Thyroid gland (tissue), 4 donors: ENCODE data around the gene CRTAC1. TPM values are rescaled to one million over a fixed set of nuclear protein-coding genes. Genes with fewer than 3 reads are reported as not detected.

ENCODE experiments used
- DNase-seq, 2 donors: peaks; one replicate each; pipeline ENCODE4 v3.0.0-alpha.2; 2019
- H3K27ac ChIP-seq, 3 donors: fragments of 200-600 bp; sonication (generic); 1 replicate in 2 of 3; 2 replicates in 1 of 3; pipeline ENCODE4 v1.5.1; 2016 to 2019; ENCODE audit warnings: mild to moderate bottlenecking in 1 of 3, moderate library complexity in 1 of 3
- H3K27me3 ChIP-seq: fragments of 200-600 bp; sonication (generic); one replicate; pipeline ENCODE4 v1.5.1; 2019
- H3K36me3 ChIP-seq, 2 donors: fragments of 200-600 bp; sonication (generic); one replicate each; pipeline ENCODE4 v1.5.1; 2016 to 2019
- H3K4me1 ChIP-seq, 2 donors: fragments of 200-600 bp; sonication (generic); one replicate each; pipeline ENCODE4 v1.5.1; 2017 to 2019
- H3K4me3 ChIP-seq, 3 donors: fragments of 200-600 bp; sonication (generic); replicated peaks in 1 of 3; 1 replicate in 2 of 3; 2 replicates in 1 of 3; pipeline ENCODE4 v1.5.1; 2016; ENCODE audit warnings: mild to moderate bottlenecking in 1 of 3
- H3K9me3 ChIP-seq: fragments of 200-600 bp; sonication (generic); one replicate; pipeline ENCODE4 v1.5.1; 2017
- CTCF ChIP-seq, 6 experiments: fragments of 200-600 bp in 3 of 6; fragments of 450-650 bp in 3 of 6; sonication (generic) in 3 of 6; IDR thresholded peaks; one replicate each; pipeline ENCODE4 v1.5.1; 2016 to 2019; ENCODE audit warnings: antibody characterized with exemption in 6 of 6, mild to moderate bottlenecking in 2 of 6, inconsistent platforms in 1 of 6, moderate library complexity in 1 of 6
- POLR2A ChIP-seq, 2 donors: fragments of 450-650 bp; IDR thresholded peaks; one replicate each; pipeline ENCODE4 v1.6.1; 2017; ENCODE audit warnings: antibody characterized with exemption in 2 of 2, mild to moderate bottlenecking in 2 of 2, moderate library complexity in 1 of 2
- WGBS, 2 donors: methylation state at CpG; one replicate each; pipeline ENCODE4 v1.1.5; 2017; 5-methylcytosine and 5-hydroxymethylcytosine counted together
- intact Hi-C: fragments of 100-400 bp; cut with DNase I; formaldehyde crosslinking; loops from one replicate; pipeline ENCODE4 v1.15.1; 2023
- total RNA-seq, 4 donors: library from RNA; depleted of rRNA; stranded (reverse); fragments of >200 nt; gene quantifications; one replicate each; pipeline ENCODE4 v1.2.3, GENCODE V29; 2016

Gene CRTAC1
- total RNA-seq, 4 donors from 2014 or later = 2.6 to 7.3 (median 3.7) TPM

- Histone ChIP-seq H3K36me3 (no peaks in the 10 kb centered on the region), H3K27me3 (no peaks in the 10 kb centered on the region), H3K4me3 (no peak overlapping the region), H3K4me1 (peaks cover 12 to 32% of the 10 kb centered on the region in 2 donors), H3K9me3 (no peaks in the 10 kb centered on the region), H3K27ac (no peak overlapping the region)
- DNase-seq = no peak
- 83 to 86% methylated on average over 5 to 13 of the region's 13 CpGs for WGBS, 2 donors
- intact Hi-C loops = no loop called here
- no peak for TF ChIP-seq CTCF (IDR thresholded peaks at IDR 0.05)
- no peak for TF ChIP-seq POLR2A (IDR thresholded peaks at IDR 0.05)
Measured at GRCh38 chr10:97895084-97895483, 135.3 kb downstream of the CRTAC1 start.

- TF ChIP-seq POLR2A (IDR thresholded peaks at IDR 0.05) = no peak
- TF ChIP-seq CTCF (IDR thresholded peaks at IDR 0.05) = no peak
- 76 to 78% methylated on average over 3 of the region's 3 CpGs for WGBS, 2 donors
- Histone ChIP-seq H3K4me1 (peaks cover 20 to 41% of the 10 kb centered on the region in 2 donors), H3K27ac (no peak overlapping the region), H3K27me3 (no peaks in the 10 kb centered on the region), H3K4me3 (no peak overlapping the region), H3K9me3 (no peaks in the 10 kb centered on the region), H3K36me3 (no peaks in the 10 kb centered on the region)
- intact Hi-C loops = no loop called here
- DNase-seq = no peak
Measured at GRCh38 chr10:97894092-97894491, 136.3 kb downstream of the CRTAC1 start.

GRCh38 chr10:97892939-97893338, 137.5 kb downstream of the CRTAC1 start:
- 77 to 89% methylated on average over 2 of the region's 2 CpGs for WGBS, 2 donors
- H3K4me3 ChIP-seq = no peak overlapping the region
- H3K27ac ChIP-seq = no peak overlapping the region
- TF ChIP-seq CTCF (IDR thresholded peaks at IDR 0.05) = no peak
- TF ChIP-seq POLR2A (IDR thresholded peaks at IDR 0.05) = no peak
- peaks cover 21 to 36% of the 10 kb centered on the region in 2 donors for H3K4me1 ChIP-seq
- no peaks in the 10 kb centered on the region for H3K9me3 ChIP-seq
- H3K36me3 ChIP-seq = no peaks in the 10 kb centered on the region
- intact Hi-C loops = no loop called here
- no peaks in the 10 kb centered on the region for H3K27me3 ChIP-seq
- DNase-seq = no peak

- Histone ChIP-seq H3K27me3 (no peaks in the 10 kb centered on the region), H3K36me3 (no peaks in the 10 kb centered on the region), H3K9me3 (no peaks in the 10 kb centered on the region), H3K4me1 (peaks cover 21 to 36% of the 10 kb centered on the region in 2 donors), H3K4me3 (no peak overlapping the region), H3K27ac (peak overlapping the region; percentile 62 to 89 (median 82))
- TF ChIP-seq CTCF (IDR thresholded peaks at IDR 0.05) (no peak), POLR2A (IDR thresholded peaks at IDR 0.05) (no peak)
- 62 to 73% methylated on average over 2 of the region's 2 CpGs for WGBS, 2 donors
- intact Hi-C loops = no loop called here
- no peak for DNase-seq
Measured at GRCh38 chr10:97892506-97892905, 137.9 kb downstream of the CRTAC1 start.

- DNase-seq = peak; percentile 89 to 91
- H3K36me3 ChIP-seq = no peaks in the 10 kb centered on the region
- 50 to 58% methylated on average over 12 to 15 of the region's 17 CpGs for WGBS, 2 donors
- peak in 2 of 6 experiments; percentile 10 to 12 for TF ChIP-seq CTCF (IDR thresholded peaks at IDR 0.05)
- TF ChIP-seq POLR2A (IDR thresholded peaks at IDR 0.05) = peak in 1 of 2 donors; percentile 17
- H3K27me3 ChIP-seq = no peaks in the 10 kb centered on the region
- H3K9me3 ChIP-seq = no peaks in the 10 kb centered on the region
- H3K27ac ChIP-seq = peak overlapping the region; percentile 62 to 89 (median 82)
- intact Hi-C loops = no loop called here
- no peak overlapping the region for H3K4me3 ChIP-seq
- H3K4me1 ChIP-seq = peaks cover 21 to 36% of the 10 kb centered on the region in 2 donors
Measured at GRCh38 chr10:97891497-97892167, 138.8 kb downstream of the CRTAC1 start.
